Parathyroid adenoma (tissue), 2 donors: ENCODE results near the gene DLL1.

Experiments used
- H2AFZ ChIP-seq: fragments of 300-600 bp; sonication (generic); one replicate; pipeline ENCODE4 v1.7.0; 2017; ENCODE audit warnings: antibody characterized with exemption, mild to moderate bottlenecking
- H3K27ac ChIP-seq: fragments of 300-600 bp; sonication (generic); one replicate; pipeline ENCODE4 v1.7.0; 2017
- H3K27me3 ChIP-seq: fragments of 300-600 bp; sonication (generic); one replicate; pipeline ENCODE4 v1.7.0; 2017; ENCODE audit warnings: low read length; ENCODE audit not compliant: control insufficient read depth, insufficient read depth
- H3K36me3 ChIP-seq: fragments of 300-600 bp; sonication (generic); one replicate; pipeline ENCODE4 v1.7.0; 2017; ENCODE audit warnings: low read length; ENCODE audit not compliant: control insufficient read depth, insufficient read depth
- H3K4me1 ChIP-seq: fragments of 300-600 bp; sonication (generic); one replicate; pipeline ENCODE4 v1.7.0; 2017; ENCODE audit warnings: control low read depth
- H3K4me2 ChIP-seq: fragments of 300-600 bp; sonication (generic); one replicate; pipeline ENCODE4 v1.7.0; 2017; ENCODE audit warnings: low read length
- H3K4me3 ChIP-seq: fragments of 300-600 bp; sonication (generic); one replicate; pipeline ENCODE4 v1.7.0; 2017; ENCODE audit warnings: low read depth, low read length
- H3K79me2 ChIP-seq: fragments of 300-600 bp; sonication (generic); one replicate; pipeline ENCODE4 v1.7.0; 2017; ENCODE audit warnings: control low read depth
- H3K9ac ChIP-seq: fragments of 300-600 bp; sonication (generic); one replicate; pipeline ENCODE4 v1.7.0; 2017; ENCODE audit warnings: mild to moderate bottlenecking
- H3K9me3 ChIP-seq: fragments of 300-600 bp; sonication (generic); one replicate; pipeline ENCODE4 v1.7.0; 2017; ENCODE audit warnings: low read length; ENCODE audit not compliant: control insufficient read depth
- TF ChIP-seq, protein P1 (sequence below): fragments of 300-600 bp; sonication (generic); IDR thresholded peaks from one replicate; pipeline ENCODE4 v1.7.0; 2017; ENCODE audit warnings: antibody characterized with exemption, mild to moderate bottlenecking
- donor health status: primary hyperparathyroidism.

The DLL1 gene

DNA sequence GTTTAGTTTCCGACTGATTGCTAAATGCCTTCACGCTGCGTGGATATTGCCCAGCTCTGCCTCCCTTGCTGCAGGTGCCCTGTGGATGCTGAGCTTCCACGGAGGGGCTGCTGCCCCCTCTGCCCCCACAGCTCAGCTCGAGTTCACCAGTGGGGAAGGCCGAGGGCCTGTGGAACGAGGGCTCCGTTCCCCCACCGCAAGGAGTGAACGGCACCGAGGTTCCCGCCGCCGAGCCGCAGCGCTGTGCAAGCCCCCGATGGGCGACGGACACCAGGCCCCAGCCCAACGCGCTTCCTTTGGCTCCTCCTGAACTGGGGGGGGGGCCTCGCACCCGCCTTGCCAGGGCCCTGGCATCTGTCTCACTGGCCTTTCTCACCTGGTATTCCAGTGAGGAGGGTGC is 17.7 kb downstream of the DLL1 start:
- no peak overlapping the region for H3K4me3 ChIP-seq
- H3K27ac ChIP-seq, result no peak overlapping the region
- no peaks in the 10 kb centered on the region for H3K9me3 ChIP-seq
- H3K27me3 ChIP-seq, result no peaks in the 10 kb centered on the region
- no peak overlapping the region for H3K4me2 ChIP-seq
- TF ChIP-seq, protein P1, sequence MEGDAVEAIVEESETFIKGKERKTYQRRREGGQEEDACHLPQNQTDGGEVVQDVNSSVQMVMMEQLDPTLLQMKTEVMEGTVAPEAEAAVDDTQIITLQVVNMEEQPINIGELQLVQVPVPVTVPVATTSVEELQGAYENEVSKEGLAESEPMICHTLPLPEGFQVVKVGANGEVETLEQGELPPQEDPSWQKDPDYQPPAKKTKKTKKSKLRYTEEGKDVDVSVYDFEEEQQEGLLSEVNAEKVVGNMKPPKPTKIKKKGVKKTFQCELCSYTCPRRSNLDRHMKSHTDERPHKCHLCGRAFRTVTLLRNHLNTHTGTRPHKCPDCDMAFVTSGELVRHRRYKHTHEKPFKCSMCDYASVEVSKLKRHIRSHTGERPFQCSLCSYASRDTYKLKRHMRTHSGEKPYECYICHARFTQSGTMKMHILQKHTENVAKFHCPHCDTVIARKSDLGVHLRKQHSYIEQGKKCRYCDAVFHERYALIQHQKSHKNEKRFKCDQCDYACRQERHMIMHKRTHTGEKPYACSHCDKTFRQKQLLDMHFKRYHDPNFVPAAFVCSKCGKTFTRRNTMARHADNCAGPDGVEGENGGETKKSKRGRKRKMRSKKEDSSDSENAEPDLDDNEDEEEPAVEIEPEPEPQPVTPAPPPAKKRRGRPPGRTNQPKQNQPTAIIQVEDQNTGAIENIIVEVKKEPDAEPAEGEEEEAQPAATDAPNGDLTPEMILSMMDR, result no peak
- H3K9ac ChIP-seq, result no peak overlapping the region
- H2AFZ ChIP-seq, result no peak overlapping the region
- no peaks in the 10 kb centered on the region for H3K4me1 ChIP-seq
- no peaks in the 10 kb centered on the region for H3K79me2 ChIP-seq
- no peaks in the 10 kb centered on the region for H3K36me3 ChIP-seq

DNA sequence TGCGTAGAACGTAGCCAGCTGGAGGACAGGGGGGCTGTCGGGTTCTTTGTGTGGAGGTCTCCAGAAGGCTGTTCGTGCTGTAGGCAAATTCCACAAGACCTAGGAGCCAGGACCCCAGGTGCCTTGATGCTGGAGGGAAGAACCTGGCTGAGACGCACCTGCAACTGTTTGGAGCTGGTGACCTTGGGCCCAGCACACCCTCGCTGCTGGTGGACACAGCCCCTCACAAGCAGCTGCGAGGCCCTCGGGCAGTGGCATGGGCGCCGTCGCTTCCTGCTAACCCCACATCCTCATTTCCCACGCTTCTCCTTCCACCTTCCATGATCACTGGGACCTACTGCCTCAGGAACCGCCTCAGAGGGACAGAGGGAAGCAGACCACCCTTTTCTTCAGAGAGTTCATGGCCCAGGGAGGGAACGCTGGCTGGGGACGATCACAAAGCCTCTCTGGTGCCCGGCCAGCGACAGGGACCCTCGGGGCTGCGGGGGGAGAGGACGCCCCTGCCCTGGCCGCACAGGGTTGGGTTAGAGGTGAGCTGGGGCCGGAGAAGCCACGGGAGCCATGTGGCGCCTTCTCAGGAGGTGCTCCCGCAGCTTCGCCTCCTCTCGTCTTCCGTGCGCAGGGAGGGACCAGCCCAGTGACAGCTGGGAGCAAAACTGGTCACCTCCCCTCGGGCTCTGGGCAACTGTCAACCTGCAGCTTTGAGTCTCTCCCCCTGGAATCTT is 18.4 kb downstream of the DLL1 start:
- H3K4me2 ChIP-seq, result no peak overlapping the region
- H2AFZ ChIP-seq, result no peak overlapping the region
- H3K79me2 ChIP-seq, result no peaks in the 10 kb centered on the region
- no peaks in the 10 kb centered on the region for H3K4me1 ChIP-seq
- no peak overlapping the region for H3K27ac ChIP-seq
- H3K36me3 ChIP-seq, result no peaks in the 10 kb centered on the region
- H3K9me3 ChIP-seq, result no peaks in the 10 kb centered on the region
- H3K9ac ChIP-seq, result no peak overlapping the region
- no peak overlapping the region for H3K4me3 ChIP-seq
- no peaks in the 10 kb centered on the region for H3K27me3 ChIP-seq
- TF ChIP-seq, protein P1, result no peak

DNA sequence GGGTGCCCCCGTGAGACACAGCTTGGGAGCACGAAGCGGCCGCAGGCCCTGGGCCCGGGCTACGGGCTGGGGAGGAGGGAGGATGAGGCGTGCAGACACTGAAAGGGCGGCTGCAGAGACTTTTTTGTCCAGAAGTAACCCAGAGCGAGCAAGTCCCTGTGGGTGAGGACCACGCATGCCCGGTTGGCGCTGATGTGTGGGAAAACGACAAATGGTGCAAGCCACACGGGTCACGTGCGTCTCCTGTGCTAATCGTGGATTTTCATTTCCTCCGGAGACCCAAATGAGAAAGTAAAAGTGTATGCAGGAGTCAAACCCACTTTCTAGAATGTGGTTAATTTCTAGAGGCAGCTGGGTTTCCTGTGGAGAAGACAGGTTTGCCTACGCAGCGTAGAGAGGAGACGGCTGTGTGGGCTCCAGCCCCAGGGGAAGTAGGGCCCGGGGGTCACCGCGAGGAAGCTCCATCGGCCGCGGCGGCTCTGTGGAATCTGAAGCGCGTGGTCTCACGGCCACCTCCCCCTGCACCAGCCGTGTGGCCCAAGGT is 19.0 kb downstream of the DLL1 start:
- H3K27ac ChIP-seq, result no peak overlapping the region
- no peaks in the 10 kb centered on the region for H3K79me2 ChIP-seq
- H3K36me3 ChIP-seq, result no peaks in the 10 kb centered on the region
- H3K4me2 ChIP-seq, result no peak overlapping the region
- no peaks in the 10 kb centered on the region for H3K27me3 ChIP-seq
- H3K4me1 ChIP-seq, result no peaks in the 10 kb centered on the region
- TF ChIP-seq, protein P1, result no peak
- no peaks in the 10 kb centered on the region for H3K9me3 ChIP-seq
- no peak overlapping the region for H2AFZ ChIP-seq
- no peak overlapping the region for H3K9ac ChIP-seq
- no peak overlapping the region for H3K4me3 ChIP-seq

DNA sequence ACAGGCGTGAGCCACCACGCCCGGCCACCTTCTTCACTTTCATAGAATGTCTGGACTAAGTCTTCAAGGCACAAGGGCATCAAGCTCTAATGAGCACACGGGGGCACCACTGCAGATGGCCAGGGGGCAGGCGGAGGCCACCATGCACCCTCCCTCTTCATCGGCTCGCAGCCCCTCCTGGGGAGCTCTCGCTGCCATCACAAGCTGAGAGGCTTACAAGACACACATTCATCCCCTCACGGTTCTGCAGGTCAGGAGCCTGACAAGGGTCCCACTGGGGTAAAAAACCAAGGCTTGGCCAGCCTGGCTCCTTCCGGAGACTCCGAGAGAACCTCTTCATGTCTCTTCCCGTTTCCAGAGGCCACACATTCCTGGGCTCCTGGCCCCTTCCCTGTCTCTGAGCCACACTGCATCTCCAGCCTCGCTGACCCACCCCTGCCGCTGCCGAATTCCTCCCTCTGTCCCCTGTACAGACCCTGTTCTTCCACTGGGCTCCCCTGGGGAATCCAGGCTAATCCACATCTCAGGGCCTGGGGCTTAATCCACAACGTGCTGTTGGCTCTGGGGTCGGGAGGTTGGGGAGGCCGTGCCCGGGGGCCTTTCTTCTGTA is 19.8 kb downstream of the DLL1 start:
- no peak overlapping the region for H3K4me3 ChIP-seq
- no peaks in the 10 kb centered on the region for H3K4me1 ChIP-seq
- H3K27me3 ChIP-seq, result no peaks in the 10 kb centered on the region

More for the DNA sequence above, 19.8 kb downstream of the DLL1 start:
- no peak overlapping the region for H2AFZ ChIP-seq
- TF ChIP-seq, protein P1, result no peak
- H3K9me3 ChIP-seq, result no peaks in the 10 kb centered on the region
- H3K27ac ChIP-seq, result no peak overlapping the region
- no peaks in the 10 kb centered on the region for H3K36me3 ChIP-seq
- no peaks in the 10 kb centered on the region for H3K79me2 ChIP-seq
- H3K4me2 ChIP-seq, result no peak overlapping the region
- no peak overlapping the region for H3K9ac ChIP-seq
